Caco-2 (cell line): ENCODE measurements around the gene CLIC5. TPM values are rescaled to one million over a fixed set of nuclear protein-coding genes. Genes with fewer than 3 reads are reported as not detected.
A peak's percentile ranks its signal among the peaks of the same experiment; 100 is the strongest.

Experiments
- BruUV-seq: library from RNA; stranded (reverse); fragments of 400-500 nt; replicated peaks from 2 replicates; lab custom pipeline; 2021; lab: Mats Ljungman, UMichigan
- CTCF ChIA-PET: fragments of 300-600 bp; sonication (Branson Sonifier 250); formaldehyde crosslinking; loops from one replicate; lab custom pipeline; 2022; ENCODE audit warnings: antibody characterized with exemption; lab: Charles Lee
- POLR2A ChIA-PET: fragments of 300-600 bp; sonication (Branson Sonifier 250); formaldehyde crosslinking; loops from one replicate; lab custom pipeline; 2022; ENCODE audit warnings: antibody characterized with exemption; lab: Charles Lee
- DNase-seq, 2 experiments: peaks; one replicate each; pipeline versions ENCODE4 v3.0.0 to v3.0.0-alpha.2; 2020 to 2022
- H3K27me3 ChIP-seq: replicated peaks from 2 replicates; pipeline ENCODE4 v1.6.0; 2011; ENCODE audit warnings: low read length; ENCODE audit not compliant: control insufficient read depth, insufficient read depth
- H3K36me3 ChIP-seq: 2 replicates; pipeline ENCODE4 v1.5.1; 2011; ENCODE audit warnings: low read length; ENCODE audit not compliant: control insufficient read depth, insufficient read depth
- H3K4me1 ChIP-seq: fragments of 250-450 bp; sonication (Bioruptor Pico); 2 replicates; pipeline ENCODE4 v1.5.1; 2020; ENCODE audit warnings: mild to moderate bottlenecking
- H3K4me3 ChIP-seq: 2 replicates; pipeline ENCODE4 v1.5.1; 2011; ENCODE audit warnings: low read depth, mild to moderate bottlenecking, control low read depth, low read length
- H3K9me3 ChIP-seq: fragments of 250-450 bp; sonication (Bioruptor Pico); 2 replicates; pipeline ENCODE4 v1.5.1; 2020; ENCODE audit warnings: mild to moderate bottlenecking, moderate library complexity
- H3K27ac Mint-ChIP-seq: one replicate; pipeline ENCODE4 v1.8.0; 2022; ENCODE audit warnings: mixed read lengths; ENCODE audit not compliant: unreplicated experiment
- H3K27me3 Mint-ChIP-seq: one replicate; pipeline ENCODE4 v1.8.0; 2022; ENCODE audit warnings: mixed read lengths; ENCODE audit not compliant: insufficient read depth, unreplicated experiment
- H3K36me3 Mint-ChIP-seq: one replicate; pipeline ENCODE4 v1.8.0; 2022; ENCODE audit warnings: mild to moderate bottlenecking, mixed read lengths; ENCODE audit not compliant: insufficient read depth, unreplicated experiment
- H3K4me1 Mint-ChIP-seq: one replicate; pipeline ENCODE4 v1.8.0; 2022; ENCODE audit warnings: low read depth, mixed read lengths; ENCODE audit not compliant: unreplicated experiment
- H3K4me3 Mint-ChIP-seq: one replicate; pipeline ENCODE4 v1.8.0; 2022; ENCODE audit warnings: mild to moderate bottlenecking, moderate library complexity, mixed read lengths; ENCODE audit not compliant: unreplicated experiment
- H3K9me3 Mint-ChIP-seq: one replicate; pipeline ENCODE4 v1.8.0; 2022; ENCODE audit warnings: mixed read lengths; ENCODE audit not compliant: unreplicated experiment
- intact Hi-C: fragments of 100-400 bp; cut with micrococcal nuclease; formaldehyde crosslinking; loops from one replicate; pipeline ENCODE4 v1.10.0; 2022; ENCODE audit not compliant: unreplicated experiment
- total RNA-seq: library from RNA; stranded (reverse); gene quantifications from 2 replicates; pipeline ENCODE4 v1.2.3, GENCODE V29; 2022
- TF ChIP-seq, protein P1 (sequence below), 2 experiments: fragments of 200-600 bp in 1 of 2; IDR thresholded peaks; 1 replicate in 1 of 2; 2 replicates in 1 of 2; pipeline versions ENCODE4 v1.5.1 to v1.8.0; 2011 to 2022; ENCODE audit warnings: antibody characterized with exemption in 1 of 2, control low read depth in 1 of 2, inconsistent platforms in 1 of 2, low read depth in 1 of 2, low read length in 1 of 2, mild to moderate bottlenecking in 1 of 2, moderate library complexity in 1 of 2; ENCODE audit not compliant: insufficient read depth in 1 of 2, severe bottlenecking in 1 of 2, unreplicated experiment in 1 of 2

CLIC5 gene
- total RNA-seq, 1 experiment from 2014 or later, result 15.1 TPM

- CTCF ChIA-PET, result no interaction called here
- peaks cover 2% of the 10 kb centered on the region for H3K27me3 Mint-ChIP-seq
- H3K4me3 ChIP-seq, result no peak overlapping the region
- TF ChIP-seq, protein P1, sequence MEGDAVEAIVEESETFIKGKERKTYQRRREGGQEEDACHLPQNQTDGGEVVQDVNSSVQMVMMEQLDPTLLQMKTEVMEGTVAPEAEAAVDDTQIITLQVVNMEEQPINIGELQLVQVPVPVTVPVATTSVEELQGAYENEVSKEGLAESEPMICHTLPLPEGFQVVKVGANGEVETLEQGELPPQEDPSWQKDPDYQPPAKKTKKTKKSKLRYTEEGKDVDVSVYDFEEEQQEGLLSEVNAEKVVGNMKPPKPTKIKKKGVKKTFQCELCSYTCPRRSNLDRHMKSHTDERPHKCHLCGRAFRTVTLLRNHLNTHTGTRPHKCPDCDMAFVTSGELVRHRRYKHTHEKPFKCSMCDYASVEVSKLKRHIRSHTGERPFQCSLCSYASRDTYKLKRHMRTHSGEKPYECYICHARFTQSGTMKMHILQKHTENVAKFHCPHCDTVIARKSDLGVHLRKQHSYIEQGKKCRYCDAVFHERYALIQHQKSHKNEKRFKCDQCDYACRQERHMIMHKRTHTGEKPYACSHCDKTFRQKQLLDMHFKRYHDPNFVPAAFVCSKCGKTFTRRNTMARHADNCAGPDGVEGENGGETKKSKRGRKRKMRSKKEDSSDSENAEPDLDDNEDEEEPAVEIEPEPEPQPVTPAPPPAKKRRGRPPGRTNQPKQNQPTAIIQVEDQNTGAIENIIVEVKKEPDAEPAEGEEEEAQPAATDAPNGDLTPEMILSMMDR (IDR thresholded peaks at IDR 0.05; ENCODE audit: insufficient read depth in 1 of 2, low read depth in 1 of 2, low read length in 1 of 2, severe bottlenecking in 1 of 2, unreplicated experiment in 1 of 2), result no peak
- no peaks in the 10 kb centered on the region; the same call in 1 of the 2 replicates for H3K9me3 ChIP-seq
- no peak overlapping the region for H3K4me3 Mint-ChIP-seq
- intact Hi-C loops, result no loop called here
- peaks cover 6% of the 10 kb centered on the region for H3K4me1 Mint-ChIP-seq
- BruUV-seq, result no TSS peak
- peaks cover 12% of the 10 kb centered on the region for H3K9me3 Mint-ChIP-seq
- POLR2A ChIA-PET, result no interaction called here
- no peaks in the 10 kb centered on the region for H3K36me3 ChIP-seq
- no peaks in the 10 kb centered on the region for H3K27me3 ChIP-seq
- peaks cover 32% of the 10 kb centered on the region for H3K4me1 ChIP-seq
- no peak overlapping the region for H3K27ac Mint-ChIP-seq
- DNase-seq, result no peak
- H3K36me3 Mint-ChIP-seq, result no peaks in the 10 kb centered on the region
Measured at GRCh38 chr6:46012834-46013233, 2.8 kb downstream of the CLIC5 start.

DNA sequence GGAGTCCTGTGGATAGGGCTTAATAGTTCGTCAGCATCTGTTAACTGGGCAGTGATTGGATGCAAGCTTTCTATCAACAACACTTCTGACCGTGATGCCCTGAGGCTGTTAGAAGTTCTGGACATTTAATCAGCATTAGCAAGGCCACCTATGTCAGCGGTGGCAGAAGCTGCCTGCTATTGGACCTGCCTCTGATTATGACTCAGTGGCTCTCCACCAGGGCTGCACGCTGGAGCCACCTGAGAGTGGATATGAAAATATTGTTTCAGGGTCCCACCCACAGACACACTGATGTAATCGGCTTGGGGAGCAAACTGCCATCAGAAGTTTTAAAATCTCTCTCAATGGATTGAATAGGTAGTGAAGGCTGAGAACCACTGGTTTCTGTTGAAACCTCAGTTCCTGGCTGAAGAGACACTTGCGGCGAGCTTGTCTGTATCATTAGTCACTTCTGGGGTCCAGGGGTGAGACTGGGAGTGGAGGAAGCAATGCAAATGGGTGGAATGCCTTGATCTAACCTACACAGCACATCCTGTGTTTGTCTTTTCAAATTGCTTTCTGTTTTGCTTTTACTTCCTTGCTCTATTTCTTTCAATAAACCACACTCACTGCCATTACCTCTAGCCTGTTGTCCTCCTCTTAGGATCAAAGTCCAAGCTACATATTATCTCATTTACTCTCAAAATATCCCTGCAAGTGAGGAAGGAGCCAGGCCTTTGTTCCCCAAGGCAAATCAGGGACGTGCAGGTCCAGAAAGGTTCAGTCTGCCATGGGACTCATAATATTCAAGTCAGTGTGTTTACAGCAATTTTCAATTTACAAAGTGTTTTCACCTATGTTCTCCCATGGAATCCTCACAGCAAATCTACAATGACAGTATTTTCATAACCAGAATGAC, 4.2 kb downstream of the CLIC5 start:
- peak; percentile 39 to 74 for DNase-seq
- TF ChIP-seq, protein P1 (IDR thresholded peaks at IDR 0.05; ENCODE audit: insufficient read depth in 1 of 2, low read depth in 1 of 2, low read length in 1 of 2, severe bottlenecking in 1 of 2, unreplicated experiment in 1 of 2), result no peak
- Mint-ChIP-seq H3K4me1 (peaks cover 6% of the 10 kb centered on the region), H3K27me3 (no peaks in the 10 kb centered on the region), H3K9me3 (no peaks in the 10 kb centered on the region), H3K27ac (peak overlapping the region; percentile 67), H3K36me3 (peaks cover 5% of the 10 kb centered on the region), H3K4me3 (peak overlapping the region; percentile 51)
- POLR2A ChIA-PET, result interaction anchor here (0.7 to 0.8 kb wide), 2 partner anchors 57 to 65 kb away, joined by 3 to 4 read pairs; no protein-coding TSS in a partner anchor
- H3K27me3 ChIP-seq, result no peaks in the 10 kb centered on the region
- BruUV-seq, result no TSS peak
- intact Hi-C loops, result loop anchor here (1.0 kb wide), 1 partner anchor 13 kb away; no protein-coding TSS in a partner anchor
- CTCF ChIA-PET, result no interaction called here
- no peaks in the 10 kb centered on the region for H3K9me3 ChIP-seq
- H3K4me1 ChIP-seq, result peaks cover 32% of the 10 kb centered on the region
- no peaks in the 10 kb centered on the region for H3K36me3 ChIP-seq
- no peak overlapping the region for H3K4me3 ChIP-seq

- Histone ChIP-seq H3K27me3 (no peaks in the 10 kb centered on the region), H3K4me1 (peaks cover 32% of the 10 kb centered on the region), H3K36me3 (no peaks in the 10 kb centered on the region), H3K9me3 (no peaks in the 10 kb centered on the region), H3K4me3 (no peak overlapping the region)
- intact Hi-C loops, result loop anchor here (1.0 kb wide), 1 partner anchor 12 kb away; no protein-coding TSS in a partner anchor
- ChIA-PET POLR2A (no interaction called here), CTCF (no interaction called here)
- peaks cover 5% of the 10 kb centered on the region for H3K36me3 Mint-ChIP-seq
- DNase-seq, result no peak
- H3K4me1 Mint-ChIP-seq, result peaks cover 6% of the 10 kb centered on the region
- peak overlapping the region; percentile 67 for H3K27ac Mint-ChIP-seq
- TF ChIP-seq, protein P1 (IDR thresholded peaks at IDR 0.05; ENCODE audit: insufficient read depth in 1 of 2, low read depth in 1 of 2, low read length in 1 of 2, severe bottlenecking in 1 of 2, unreplicated experiment in 1 of 2), result no peak
- H3K9me3 Mint-ChIP-seq, result no peaks in the 10 kb centered on the region
- no peak overlapping the region for H3K4me3 Mint-ChIP-seq
- no peaks in the 10 kb centered on the region for H3K27me3 Mint-ChIP-seq
- BruUV-seq, result no TSS peak
Measured at GRCh38 chr6:46010771-46011170, 4.9 kb downstream of the CLIC5 start.
